ENCODE measurements around the gene TRDMT1.

The TRDMT1 gene

DNA sequence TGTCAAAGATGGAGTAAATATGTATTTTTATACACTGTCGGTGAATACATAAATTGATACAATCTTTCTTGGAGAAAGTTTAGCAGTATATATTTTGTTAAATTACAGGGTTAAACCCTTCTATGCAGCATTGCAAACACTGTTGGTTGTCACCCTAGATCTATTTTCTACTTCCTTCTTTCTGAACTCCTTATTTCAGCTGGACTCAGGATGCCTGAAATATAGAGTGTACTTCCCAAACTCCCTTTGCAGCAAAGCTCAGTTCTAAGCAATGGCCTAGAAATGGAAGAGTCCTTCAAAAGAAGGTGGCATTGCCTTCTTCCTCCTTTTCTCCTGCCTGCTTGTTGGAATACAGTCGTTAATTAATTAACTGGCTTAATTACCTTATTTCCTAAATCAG lies 92.4 kb downstream of the TRDMT1 start:
- no peak overlapping the region for H3K4me3 ChIP-seq (ENCODE audit: low read depth, low read length)

DNA sequence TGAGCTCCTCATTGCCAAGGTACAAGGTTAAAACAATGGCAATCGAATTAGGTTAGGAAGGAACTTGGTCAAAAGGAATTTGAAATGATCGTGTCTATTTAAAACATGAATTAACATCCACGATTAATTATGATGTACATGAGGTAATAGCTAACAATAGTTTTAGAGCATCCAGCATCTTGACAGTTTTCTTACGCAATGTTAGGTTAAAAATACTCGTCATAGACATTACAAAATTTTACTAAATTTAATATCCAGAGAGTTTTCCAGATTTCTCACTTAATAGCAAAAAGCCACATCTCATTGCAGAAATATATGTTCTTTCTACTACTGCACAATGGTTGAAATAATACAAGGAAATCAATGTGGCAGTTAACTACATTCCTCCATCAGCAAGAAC lies 94.5 kb downstream of the TRDMT1 start:
- no peak overlapping the region for H3K4me3 ChIP-seq (ENCODE audit: low read depth, low read length)

DNA sequence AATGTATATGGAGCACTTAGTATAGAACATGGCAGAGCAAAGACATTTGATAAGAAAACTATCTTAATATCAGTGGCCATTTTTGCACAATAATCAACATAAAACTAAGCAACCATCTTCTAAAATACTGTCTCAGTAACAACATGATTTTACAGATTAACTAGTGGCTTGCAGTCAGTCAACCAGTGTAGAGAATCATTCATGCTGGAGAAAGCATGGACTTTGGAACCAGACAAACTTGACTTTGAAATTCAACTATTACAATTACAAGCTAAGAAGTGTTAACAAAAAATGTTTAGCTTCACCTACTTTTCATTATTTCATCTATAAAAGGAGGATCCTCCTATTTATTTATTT lies 99.6 kb downstream of the TRDMT1 start:
- no peak overlapping the region for H3K4me3 ChIP-seq (ENCODE audit: low read depth, low read length)

DNA sequence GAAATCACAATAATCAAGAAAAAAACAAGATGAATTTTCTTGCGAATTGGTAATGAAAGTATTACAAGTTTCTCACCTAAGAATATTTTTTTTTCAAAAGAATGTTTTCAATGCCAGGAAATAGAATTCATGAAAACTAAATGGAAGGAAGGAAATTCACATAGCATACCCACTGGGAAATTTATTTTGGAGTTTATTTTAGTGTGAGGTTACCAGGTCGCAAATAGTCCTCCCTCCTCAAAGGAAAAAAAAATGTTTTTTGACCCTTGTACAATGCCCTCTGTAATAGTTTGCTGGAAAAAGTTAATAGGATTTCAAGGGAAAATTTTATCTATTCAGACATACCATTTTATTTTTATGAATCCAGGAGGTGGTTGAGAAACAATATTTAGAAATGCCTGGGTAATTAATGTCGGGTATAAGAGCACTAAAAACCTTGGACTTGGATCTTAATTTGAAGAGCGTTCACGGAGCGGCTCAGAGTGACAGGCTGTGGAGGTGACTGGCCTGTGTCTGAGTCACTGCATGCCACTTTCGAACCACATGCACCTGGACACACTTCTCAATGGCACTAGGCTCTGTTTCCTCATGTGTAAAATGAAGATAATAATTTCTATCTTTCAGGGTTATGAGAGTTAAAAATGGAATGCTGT lies 100.1 kb downstream of the TRDMT1 start:
- H3K4me3 ChIP-seq (ENCODE audit: low read depth, low read length) = no peak overlapping the region

DNA sequence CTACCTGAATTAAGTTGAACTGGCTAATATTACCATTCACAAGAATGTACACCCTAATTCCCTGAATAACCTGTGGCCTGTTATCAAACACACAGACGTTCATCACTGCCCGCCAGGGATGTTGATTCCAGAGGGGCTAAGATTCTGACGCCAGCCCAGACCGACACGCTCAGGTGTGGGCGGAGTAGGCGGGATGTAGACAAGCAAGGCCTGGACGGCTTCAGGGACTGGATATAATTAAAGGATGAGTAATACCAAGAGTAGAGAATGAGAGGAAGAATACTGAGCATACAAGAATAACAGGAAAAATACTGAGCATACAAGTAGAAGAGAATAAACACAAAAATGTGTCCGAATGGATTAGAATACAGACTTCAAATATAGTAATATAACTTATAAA lies 100.9 kb downstream of the TRDMT1 start:
- no peak overlapping the region for H3K4me3 ChIP-seq (ENCODE audit: low read depth, low read length)

DNA sequence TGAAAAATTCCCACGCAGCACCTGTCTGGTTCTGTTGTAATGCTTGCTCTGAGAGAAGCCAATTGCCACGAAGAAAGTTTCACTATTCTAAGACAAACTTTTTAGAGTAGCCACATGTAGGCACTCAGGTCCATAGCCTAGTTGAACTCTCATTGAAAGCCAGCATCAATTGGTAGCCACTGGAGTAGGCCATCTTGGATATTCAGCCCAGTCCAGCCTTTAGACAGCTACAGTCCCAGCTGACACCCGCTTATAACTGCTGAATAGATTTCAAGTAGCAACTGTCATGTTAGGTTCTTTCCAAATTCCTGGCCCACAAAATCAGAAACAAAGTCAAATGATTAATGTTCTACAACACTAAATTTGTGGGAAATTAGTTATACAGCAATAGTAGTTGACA lies 103.5 kb downstream of the TRDMT1 start:
- no peak overlapping the region for H3K4me3 ChIP-seq (ENCODE audit: low read depth, low read length)
